ENCODE data around the gene FOXL3.
"Not testable (repeated sequence)": the region's sequence is repeated elsewhere in the genome, so short reads cannot be mapped to it uniquely, and the experiment has no call there.

The FOXL3 gene

GRCh38 chr7:289209-289755 lies 688 bp upstream of the FOXL3 start:
- no peak for DNase-seq (ENCODE audit: low read depth)

DNA sequence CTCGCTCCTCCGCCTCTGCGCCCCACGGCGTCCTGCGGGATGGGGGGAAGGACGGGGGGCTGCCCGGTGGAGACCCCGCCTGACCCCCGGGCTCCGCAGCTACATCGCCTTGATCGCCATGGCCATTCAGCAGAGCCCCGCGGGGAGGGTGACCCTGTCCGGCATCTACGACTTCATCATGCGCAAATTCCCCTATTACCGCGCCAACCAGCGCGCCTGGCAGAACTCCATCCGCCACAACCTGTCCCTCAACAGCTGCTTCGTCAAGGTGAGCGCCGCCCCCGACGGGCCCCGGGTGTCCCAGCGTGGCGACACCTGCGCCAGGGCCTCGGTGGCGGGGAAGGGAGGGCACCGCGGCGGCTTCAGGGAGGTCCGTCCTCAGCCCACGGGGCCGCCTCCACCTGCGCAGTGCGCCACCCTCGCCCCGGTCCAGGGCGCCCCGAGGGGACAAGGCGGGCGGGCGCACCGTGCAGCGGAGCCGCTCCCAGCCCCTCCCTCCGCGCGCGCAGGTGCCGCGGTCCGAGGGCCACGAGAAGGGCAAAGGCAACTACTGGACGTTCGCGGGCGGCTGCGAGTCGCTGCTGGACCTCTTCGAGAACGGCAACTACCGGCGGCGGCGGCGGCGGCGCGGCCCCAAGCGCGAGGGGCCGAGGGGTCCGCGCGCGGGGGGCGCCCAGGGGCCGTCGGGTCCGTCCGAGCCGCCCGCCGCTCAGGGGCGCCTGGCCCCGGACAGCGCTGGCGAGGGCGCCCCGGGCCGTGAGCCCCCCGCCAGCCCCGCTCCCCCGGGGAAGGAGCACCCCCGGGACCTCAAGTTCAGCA lies 793 bp downstream of the FOXL3 start:
- DNase-seq (ENCODE audit: low read depth) = no peak

- DNase-seq (ENCODE audit: low read depth) = no peak
Measured at GRCh38 chr7:291373-292092, 1.6 kb downstream of the FOXL3 start.

GRCh38 chr7:292226-292625 lies 2.3 kb downstream of the FOXL3 start:
- DNase-seq (ENCODE audit: low read depth) = no peak

DNA sequence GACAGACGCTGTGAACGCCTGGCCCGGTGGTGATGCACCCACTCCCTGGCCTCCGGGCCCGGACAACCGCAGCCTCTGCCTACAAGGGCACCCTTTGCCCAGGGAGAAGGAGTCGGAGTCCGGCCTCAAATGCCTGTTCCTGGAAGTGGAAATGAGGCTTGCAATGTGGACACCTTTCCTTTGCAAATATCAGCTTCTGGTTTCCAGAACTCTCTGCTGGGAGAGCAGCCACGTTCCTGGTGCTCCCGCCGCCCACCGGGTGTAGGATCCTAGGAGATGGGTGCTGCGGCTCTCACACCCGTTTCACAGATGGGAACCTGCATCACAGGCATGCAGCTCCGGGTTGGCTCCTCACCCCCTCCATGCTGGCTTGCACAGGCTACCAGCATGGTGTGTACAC lies 2.9 kb downstream of the FOXL3 start:
- no peak for DNase-seq (ENCODE audit: low read depth)

GRCh38 chr7:293681-294439 lies 3.9 kb downstream of the FOXL3 start:
- no peak for DNase-seq (ENCODE audit: low read depth)

DNA sequence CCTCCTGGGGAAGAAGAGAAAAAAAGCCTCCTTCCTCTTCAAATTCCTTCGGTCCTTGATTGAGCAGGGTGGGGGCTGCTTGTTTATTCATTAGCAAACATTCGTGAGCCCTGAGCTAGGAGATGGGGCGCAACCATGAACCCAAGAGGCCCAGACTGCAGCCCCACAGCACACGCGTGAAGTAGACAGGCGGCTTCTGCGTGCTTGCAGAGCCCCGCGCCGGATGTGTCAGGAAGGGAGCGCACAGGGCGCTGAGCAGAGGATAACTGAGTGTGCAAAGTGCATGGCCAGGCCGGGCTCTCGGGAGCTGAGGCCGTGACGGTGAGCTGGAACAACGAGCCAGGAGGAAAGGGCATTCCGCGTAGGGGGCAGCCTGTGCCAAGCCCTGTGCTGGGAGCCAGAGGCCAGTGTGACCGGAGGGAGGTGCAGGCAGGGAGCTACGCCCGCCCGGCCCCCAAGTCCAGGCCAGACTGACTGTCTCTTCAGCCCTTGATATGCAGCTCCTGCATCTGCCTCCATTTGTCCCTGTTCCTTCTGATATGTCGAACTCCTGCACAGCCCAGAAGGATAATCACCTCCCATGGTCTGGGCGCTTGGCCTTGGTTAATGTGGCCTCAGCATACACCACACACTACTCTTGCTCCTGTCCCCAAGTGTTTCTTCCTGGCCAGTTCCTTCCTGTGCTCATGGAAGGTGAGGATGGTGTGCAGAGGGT lies 4.6 kb downstream of the FOXL3 start:
- DNase-seq (ENCODE audit: low read depth) = no peak

GRCh38 chr7:295155-296154 lies 5.5 kb downstream of the FOXL3 start:
- no peak for DNase-seq (ENCODE audit: low read depth)

DNA sequence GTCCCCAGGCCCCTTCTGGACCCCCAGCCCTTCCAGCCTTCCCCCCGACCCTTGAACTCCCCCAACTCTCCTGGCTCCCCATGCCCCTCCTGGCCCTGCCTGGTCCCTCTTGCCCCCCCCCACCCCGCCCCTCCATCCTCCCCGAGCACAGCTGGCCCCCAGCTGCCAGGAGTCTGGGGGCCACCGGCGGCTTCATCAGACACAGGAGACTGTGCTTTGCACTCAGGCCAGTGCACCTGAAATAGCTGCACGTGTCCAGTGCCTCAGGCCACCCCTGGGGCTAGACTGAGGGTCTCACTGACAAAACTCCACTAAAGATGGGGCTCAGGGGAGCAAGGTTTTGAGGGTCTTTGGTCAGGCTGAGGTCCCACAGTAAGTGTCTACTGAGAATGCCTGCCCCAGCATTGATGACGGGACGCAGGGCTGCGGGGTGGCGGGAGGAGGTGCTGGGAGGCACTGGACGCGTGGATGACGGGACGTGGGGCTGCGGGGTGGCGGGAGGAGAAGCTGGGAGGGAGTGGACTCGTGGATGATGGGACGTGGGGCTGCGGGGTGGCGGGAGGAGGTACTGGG lies 6.5 kb downstream of the FOXL3 start:
- DNase-seq (ENCODE audit: low read depth) = no peak

DNA sequence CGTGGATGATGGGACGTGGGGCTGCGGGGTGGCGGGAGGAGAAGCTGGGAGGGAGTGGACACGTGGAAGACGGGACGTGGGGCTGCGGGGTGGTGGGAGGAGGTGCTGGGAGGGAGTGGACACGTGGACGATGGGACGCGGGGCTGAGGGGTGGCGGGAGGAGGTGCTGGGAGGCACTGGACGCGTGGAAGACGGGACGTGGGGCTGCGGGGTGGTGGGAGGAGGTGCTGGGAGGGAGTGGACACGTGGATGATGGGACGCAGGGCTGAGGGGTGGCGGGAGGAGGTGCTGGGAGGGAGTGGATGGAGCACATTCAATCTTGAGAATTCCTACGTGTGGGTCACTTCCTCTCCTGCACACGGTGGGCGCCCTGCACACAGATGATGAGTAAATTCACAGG lies 7.2 kb downstream of the FOXL3 start:
- not testable (repeated sequence) for DNase-seq (ENCODE audit: low read depth)

DNA sequence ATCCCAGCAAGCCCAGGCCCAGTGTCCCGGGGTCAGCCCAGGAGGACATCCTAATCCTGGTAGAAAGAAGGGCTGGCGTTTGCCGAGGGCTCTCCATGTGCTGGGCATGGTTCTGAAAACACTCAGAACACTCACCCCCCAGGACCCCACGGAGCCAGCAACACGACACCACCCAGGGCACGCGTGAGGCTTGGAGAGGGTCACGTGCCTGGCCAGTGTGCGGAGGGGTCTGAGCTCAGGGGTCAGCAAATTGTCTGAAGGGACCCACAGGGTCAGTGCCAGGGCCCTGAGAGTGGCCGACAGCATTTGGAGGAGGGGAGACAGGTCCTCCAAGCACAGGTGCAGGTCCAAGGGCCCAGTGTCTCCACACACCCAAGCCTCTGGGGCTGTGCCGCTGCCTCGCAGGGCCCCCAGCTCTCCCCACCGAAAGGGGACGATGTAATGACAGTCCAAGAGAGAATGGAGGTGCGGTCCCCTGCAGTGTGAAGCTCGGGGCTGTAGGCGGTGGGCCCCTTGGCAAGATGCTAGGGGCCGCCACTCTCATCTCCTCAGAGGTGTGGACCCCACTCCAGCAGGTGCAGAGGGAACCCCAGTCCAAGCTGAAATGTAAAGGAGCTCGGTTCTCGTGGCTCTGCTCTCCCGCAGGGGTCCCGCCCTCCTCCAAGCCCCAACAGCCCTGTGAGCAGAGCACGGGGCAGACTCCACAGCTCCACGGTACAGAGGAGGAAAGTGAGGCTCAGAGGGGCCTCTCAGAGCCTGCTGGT lies 7.8 kb downstream of the FOXL3 start:
- no peak for DNase-seq (ENCODE audit: low read depth)

GRCh38 chr7:298375-298702 lies 8.4 kb downstream of the FOXL3 start:
- DNase-seq (ENCODE audit: low read depth) = no peak

GRCh38 chr7:298743-299142 lies 8.8 kb downstream of the FOXL3 start:
- DNase-seq (ENCODE audit: low read depth) = no peak

DNA sequence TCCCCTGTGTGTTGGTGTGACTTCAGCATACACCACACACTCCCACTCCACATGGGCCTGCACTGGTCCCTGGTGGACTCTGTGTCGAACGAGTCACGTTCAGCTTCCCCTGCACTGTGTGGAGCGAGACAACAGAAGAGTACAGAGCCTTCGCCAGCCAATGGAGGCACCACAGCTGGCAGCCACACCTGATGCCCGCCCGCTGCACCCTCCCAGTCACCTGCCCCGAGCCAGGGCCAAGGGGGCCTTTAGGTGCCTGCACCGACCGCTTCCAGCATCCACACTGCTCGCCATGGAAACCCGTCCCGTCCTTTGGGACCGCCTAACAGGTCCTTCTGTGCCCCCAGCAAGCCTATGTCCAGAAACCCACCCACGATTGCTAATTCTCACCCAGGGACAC lies 9.2 kb downstream of the FOXL3 start:
- no peak for DNase-seq (ENCODE audit: low read depth)

DNA sequence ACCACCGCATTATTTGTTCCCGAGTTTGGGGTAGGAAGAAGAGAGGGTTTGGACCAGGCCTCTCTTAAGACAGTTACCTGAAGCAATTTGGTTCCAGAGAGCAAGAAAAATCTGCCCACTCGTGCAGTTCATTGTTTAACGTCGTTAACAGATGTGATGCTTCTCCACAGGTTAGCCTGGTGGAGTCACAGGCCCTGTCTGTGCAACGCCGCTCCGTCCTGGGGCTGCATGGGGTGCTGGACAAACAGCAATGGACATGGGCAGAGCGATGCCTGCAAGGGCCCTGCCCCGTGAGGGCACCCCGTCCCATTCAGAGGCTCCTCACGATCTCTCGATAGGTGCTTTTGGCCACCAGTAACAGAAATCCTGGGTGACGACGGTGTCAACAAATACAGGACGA lies 9.7 kb downstream of the FOXL3 start:
- no peak for DNase-seq (ENCODE audit: low read depth)

- no peak for DNase-seq (ENCODE audit: low read depth)
Measured at GRCh38 chr7:300048-300447, 10.1 kb downstream of the FOXL3 start.

DNA sequence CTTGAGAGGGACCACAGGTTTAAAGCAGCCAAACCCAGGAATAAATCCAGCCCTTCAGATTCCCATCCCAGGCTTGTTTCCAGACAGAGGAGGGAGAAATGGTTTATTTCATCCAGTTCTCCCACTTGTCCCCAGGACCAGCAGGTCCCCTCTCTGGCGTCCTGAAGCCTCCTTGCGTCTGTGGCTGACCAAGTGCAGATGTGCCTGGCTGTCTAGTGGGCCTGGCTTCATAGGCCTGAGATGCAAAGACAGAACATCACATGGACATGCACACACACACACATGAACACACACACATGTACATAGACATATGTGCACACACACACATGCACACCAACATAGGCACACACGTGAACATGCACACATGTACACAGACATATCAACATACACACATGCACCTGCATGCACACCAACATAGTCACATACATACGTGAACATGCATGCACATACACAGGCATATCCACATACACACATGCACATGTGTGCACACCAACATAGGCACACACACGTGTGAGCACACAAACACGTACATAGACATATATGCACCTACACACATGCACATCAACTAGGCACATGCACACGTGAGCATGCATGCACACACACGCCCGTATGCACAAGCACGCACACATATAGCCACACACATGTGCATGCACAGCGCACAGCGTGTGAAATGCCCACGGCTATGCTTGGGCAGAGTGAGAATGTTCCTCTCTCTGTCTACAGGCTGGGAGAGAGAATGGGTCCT lies 10.7 kb downstream of the FOXL3 start:
- DNase-seq (ENCODE audit: low read depth) = no peak

GRCh38 chr7:301291-302053 lies 11.5 kb downstream of the FOXL3 start:
- DNase-seq (ENCODE audit: low read depth) = no peak
